Activated CD4-positive, alpha-beta T cell treated with anti-CD3 and anti-CD28 coated beads for 24 hours (primary cell): ENCODE measurements around the gene SCN3B.
A peak's percentile ranks its signal among the peaks of the same experiment; 100 is the strongest.
"Not testable (repeated sequence)": the region's sequence is repeated elsewhere in the genome, so short reads cannot be mapped to it uniquely, and the experiment has no call there.

ENCODE experiments used
- DNase-seq, 2 donors: peaks; one replicate each; pipeline ENCODE4 v3.0.0-alpha.2; 2020; ENCODE audit warnings: low read depth in 2 of 2

Gene SCN3B, protein sequence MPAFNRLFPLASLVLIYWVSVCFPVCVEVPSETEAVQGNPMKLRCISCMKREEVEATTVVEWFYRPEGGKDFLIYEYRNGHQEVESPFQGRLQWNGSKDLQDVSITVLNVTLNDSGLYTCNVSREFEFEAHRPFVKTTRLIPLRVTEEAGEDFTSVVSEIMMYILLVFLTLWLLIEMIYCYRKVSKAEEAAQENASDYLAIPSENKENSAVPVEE

DNA sequence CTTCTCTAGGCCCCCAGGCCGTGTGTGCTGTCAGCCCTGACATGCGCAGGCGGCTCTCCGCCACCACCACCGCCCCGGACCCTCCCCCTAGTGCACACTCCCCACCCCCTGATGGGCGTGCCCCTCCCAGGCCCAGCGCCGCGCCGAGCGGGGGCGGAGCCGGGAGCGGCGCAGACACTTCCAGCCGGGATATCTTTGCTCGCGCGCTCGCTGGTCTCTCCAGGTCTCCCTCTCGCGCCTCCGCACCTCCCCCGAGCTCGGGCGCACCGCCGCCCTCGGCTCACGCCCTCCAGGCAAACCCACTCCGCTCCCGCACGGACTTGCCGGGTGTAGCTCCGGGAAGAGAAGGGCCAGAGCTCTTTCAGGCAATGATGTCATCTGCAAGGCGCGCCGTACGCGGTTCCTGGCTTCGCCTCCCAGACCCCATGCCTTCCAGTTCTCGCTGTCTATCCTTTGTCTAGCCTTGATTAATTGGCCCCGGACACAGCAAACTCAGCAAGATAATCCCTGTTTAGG is at the start of gene SCN3B:
TSS of gene SCN3B (minus strand) at position 59 of the 516 bp plus-strand sequence. CDS start 823 bp downstream, outside the sequence.
- DNase-seq, result peak in 1 of 2 donors; percentile 22

DNA sequence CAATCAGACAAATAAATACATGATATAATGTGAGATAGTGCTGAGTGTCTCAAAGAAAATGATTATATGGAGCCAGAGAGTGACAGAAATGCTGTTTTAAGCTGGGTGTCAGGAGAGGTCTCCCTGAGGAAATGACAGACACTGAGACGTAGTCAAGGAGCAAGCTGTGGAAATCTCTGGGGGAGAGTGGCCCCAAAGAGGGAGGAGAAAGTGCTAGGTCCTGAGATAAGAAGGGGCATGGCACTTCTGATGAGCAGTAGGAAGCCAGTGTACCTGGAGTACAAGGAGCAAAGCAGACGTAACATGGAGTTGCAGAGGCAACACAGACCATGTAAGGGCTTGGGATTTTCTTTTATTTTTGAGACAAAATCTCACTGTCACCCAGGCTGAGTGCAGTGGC is 48.3 kb upstream of the SCN3B start:
- DNase-seq, result no peak

DNA sequence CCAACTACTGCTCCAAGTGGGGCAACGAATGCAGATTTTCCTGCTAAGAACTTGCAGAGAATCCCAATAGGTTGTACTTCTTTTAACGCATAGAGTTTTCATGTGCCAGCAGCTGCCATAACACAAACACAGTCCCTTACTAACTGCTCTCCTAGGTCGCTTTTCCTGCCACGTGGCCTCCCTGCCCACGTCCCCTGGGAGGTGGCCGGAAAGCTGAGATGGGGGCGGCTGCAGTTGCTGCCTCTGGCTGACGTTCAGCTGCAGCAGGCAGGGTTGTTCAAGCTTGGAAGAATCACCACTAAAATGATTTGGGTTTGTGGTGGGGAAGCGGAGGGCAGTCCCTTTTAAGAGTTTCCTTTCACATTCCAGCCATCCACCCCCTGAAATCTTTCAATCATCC is 47.7 kb upstream of the SCN3B start:
- DNase-seq, result no peak

DNA sequence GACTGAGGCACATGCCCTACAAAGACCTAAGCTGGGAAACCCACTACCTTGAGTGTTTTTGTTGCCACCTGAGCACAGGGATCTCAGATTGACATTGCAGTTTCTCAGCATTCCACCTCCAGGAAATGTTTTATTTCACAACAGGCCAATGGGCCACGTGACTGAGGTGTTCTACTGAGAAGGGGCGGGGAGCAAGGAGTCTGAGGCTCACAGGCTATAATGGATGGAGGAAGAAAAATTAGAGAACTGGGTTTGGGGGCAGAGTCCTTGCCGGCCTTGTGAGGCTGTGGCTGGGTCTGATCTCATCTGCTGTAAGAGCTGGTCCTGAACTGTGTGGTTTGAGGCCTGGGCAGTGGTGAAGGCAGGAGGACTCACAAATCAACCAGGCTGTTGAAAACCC is 46.3 kb upstream of the SCN3B start:
- DNase-seq, result no peak

DNA sequence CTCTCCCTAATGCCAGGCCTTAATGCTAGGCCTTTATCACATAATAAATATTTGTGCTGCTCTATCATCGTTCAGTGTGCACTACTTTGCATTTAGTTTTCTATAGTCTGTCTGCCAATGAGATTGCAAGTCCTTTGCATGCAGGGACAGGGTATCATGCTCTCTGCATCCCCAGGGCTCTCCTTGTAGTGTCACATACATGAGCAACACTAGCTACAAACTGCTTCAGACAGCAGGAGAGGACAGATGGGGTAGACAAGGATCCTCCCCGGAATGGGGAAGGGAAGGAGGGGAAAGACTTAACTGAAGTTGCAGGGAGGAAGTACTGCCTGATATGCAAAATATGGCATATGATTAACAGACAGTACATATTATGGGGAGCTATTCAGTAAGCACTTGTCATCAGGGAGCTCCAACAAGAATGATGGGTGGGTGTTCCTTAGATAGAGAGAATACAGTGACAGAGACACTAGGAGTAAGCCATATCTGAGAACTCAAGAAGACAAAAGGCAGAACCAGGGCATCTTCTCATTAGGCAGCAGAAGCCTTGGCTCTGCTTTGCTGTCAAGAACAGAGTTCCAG is 44.2 kb upstream of the SCN3B start:
- no peak for DNase-seq

DNA sequence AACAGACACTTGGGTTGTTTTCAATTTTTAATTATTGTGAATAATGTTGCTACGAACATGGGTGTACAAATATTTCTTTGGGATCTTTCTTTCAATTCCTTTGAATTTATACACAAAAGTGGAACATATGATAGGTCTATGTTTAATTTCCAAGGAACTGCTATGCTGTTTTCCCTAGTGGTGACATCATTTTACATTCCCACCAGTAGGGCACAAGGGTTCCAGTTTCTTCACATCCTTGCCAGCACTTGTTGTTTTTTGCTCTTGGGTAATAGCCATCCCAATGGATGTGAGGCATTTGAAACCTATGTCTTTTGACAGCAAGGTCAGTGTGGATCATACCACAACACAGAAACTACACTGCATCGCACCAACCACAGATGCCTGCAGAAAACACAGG is 41.8 kb upstream of the SCN3B start:
- no peak for DNase-seq

DNA sequence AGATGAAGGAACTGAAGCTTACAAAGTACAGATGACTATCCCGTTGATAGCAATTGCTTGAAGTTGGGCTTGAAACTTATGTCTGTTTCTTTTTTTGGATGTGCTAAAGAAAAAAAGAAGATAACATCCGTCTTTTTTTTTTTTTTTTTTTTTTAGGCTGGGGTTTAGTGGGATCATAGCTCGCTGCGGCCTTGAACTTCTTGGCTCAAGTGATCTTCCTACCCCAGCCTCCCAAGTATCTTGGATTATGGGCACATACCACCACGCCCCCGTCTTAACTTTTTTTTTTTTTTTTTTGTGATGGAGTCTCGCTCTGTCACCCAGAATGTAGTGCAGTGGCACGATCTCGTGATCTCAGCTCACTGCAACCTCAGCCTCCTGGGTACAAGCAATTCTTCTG is 40.8 kb upstream of the SCN3B start:
- no peak for DNase-seq

DNA sequence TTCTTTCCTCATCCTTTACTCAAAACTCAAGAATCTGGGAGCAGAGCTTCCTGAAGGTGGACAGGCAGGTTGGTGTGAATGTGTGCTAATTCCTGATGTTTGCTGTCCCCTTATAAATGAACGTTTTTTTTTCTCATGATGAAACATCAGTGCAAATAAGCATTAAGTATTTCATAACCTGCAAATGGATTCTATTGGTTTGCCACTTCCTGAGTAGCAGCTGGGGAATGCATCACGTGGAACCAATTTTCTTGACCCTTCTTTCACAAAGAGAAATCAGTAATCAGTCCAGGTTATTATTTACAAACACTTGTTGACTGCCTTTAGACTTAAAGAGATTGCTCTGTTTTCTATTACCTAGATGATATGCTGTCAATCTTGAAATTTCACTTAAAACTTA is 40.1 kb upstream of the SCN3B start:
- no peak for DNase-seq

DNA sequence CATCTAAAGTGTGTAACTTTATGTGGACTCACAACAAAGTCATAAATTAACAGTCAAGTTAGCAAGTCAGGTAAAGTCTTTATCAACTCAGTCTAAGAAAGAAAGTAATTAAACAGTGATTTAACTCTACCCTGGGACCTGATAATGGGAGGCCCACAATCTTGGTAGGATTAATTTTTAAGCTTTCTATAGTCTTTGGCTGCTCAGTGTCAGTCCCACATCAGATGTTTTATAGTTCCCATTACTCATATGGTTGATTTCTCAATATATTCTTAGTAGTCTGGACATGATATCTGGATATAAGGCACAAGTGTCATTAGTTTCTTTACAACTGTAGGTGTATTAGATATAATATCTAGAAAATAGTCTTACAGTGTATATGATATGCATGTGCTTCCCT is 38.5 kb upstream of the SCN3B start:
- DNase-seq, result no peak

DNA sequence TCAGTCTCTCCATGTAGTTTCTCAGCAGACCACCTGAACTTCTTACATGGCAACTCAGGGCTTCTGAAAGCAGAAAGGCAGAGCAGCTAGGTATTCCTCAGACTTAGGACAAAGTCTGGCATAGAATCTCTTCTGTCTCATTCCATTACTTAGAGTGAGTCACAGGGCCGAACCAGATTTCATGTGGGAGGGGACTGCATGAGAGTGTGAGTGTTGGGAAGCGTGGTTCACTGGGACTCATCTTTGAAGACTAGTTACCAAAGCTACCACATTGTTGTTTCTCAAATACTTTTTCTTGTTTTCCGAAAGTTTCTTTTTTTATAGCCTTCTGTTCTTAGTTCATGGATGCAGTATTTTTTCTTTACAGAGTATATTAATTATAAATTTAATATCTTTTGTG is 36.1 kb upstream of the SCN3B start:
- no peak for DNase-seq

DNA sequence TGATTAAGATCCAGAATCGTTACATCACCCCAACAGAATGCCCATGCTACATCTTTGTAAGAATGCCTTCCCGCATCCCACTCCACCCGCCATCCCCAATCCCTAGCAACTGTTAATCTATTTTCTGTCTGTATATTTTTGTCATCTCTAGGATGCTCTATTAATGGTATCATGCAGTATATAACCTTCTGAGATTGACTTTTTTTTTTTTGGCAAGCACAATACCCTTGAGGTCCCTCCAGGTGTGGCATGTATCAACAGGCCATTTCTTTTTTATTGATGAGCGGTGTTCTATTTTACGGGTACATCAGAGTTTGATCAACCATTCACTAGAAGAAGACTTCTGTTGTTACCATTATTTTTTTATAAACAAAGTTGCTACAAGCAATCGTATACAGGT is 30.2 kb upstream of the SCN3B start:
- DNase-seq, result no peak

DNA sequence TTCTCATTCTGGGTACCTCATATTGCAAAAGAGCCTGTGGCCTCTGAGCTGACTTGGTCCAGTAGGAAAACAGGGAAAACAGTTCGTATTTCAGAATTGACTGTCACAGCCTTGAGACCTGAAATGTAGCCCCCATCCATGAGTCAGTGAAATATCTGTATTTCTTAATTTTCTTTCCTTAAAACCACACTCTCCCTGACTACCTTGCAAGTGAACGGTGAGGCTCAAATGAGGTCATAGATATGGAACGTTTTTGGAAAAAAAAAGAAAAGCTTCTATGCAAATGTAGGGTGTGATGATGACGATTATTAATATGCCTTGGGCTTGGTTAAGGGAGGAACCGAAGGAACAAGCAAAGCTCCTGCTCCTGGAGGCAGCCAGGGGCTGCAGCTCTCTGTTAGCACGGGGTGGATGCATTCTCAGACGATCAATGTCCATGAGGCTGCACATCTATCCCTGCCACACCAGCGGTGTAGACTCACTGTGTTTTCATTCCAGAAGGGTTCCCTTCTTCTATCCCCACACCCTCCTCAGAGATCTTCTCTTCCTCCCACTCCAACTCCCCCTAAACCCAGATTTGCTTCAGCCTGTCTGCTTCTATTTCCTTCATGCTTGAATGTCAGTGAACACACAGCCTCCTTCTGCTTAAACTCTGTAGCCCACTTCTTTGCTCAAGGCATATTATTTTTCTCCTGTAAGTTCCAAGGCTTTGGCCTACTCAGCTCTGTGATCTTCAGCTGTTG is 29.2 kb upstream of the SCN3B start:
- no peak for DNase-seq

DNA sequence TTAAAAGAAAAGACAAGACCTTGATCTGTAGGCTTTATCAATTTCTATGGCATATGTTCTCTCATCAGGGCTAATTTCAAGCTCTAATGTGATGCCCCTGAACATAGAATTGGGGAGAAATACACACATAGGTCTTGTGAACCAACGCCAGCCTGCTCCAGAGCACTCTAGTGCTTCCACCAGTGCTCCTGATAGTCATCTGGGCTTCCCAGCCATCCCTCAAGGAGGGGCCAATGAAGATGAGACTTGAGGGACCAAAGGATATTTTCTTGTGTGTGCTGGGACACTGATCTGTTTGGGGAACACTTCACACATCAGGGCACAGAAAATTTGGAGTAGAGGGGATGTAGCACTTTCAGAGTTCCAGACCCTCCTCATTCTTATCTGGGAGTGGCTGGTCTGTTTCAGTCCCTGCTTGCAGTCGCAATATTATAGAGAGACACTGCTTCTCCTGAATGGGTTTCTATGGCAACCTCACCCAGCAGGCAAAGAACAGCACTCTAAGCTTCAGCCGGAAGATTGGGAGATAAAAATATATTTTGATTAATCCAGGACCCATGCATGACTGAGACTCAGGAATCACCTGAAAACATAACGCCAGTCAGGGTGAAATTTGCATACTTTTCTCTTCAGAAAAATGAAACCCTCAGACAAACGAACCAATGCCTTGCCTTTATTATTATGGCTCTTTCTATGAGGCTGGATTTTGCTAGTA is 28.4 kb upstream of the SCN3B start:
- DNase-seq, result no peak

DNA sequence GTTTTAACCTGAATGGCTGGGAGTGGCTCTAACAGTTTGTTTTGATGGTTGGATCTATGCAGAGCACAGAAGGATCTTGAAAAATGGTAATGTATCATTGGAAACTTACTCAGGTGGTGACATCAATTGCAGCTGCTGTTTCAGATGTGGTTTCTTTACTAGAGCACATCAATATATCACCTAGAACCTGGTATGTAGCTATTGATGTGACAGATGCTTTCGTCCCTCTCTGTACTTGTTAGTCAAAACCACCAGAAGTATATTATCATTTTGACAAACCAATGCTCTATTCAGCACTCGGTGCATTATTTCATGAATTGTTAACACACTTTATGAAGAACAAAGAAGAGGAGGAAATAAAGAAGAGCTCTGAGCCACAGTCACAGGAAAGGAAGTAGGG is 26.6 kb upstream of the SCN3B start:
- no peak for DNase-seq

DNA sequence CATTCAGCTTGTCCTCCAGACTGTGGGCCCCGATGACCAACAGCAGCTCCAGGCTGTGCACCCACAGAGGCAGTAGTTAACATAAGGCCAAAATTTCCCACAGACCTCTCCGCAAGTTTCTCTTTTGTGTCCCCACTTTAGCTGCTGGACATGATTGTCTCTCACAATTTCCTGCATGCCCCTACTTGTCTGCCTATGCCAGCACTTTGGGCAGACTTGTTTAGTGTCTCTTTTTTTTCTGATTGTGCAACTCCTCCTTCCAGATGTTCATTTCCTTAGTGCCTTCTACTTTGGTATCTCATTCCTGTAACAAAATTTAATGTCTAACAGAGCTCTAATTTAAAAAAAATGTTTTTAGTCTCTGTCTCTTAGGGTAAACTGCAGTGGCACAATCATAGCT is 23.8 kb upstream of the SCN3B start:
- no peak for DNase-seq

DNA sequence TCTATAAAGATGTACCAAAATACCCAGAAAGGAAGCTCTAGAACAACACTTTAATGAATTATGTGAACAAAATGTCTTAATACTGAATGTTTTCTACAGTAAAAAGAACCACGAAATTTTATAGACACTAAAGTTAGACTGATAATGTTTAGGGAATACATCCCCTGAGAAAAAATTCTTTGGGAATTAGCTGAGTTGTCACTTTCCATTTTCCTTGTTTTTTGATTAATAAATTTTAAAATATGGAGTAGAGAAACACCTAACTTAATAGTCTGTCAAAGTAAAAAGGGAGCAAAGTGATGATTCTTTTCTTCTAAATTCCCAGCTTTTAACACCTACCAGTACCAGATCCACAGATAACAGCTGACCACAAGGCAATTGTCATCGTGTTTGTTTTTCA is 23.1 kb upstream of the SCN3B start:
- DNase-seq, result no peak

DNA sequence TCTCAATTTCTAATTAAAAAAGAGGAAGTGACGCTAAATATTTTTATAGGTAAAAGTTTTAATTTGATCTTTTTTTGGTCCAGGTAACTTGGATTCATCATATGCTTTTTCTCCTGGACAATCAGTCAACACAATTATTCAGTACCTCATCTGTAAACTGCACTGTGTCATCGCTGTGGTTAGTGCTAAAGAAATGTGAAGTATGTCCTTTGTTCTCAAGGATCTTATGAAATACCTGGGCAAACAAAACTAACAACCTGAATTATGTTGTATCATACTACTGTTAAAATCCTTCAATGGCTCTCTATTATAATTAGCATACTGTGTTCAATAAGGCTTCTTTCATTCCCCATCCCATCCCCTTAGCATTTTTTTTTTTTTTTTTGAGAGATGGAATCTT is 19.9 kb upstream of the SCN3B start:
- no peak for DNase-seq

DNA sequence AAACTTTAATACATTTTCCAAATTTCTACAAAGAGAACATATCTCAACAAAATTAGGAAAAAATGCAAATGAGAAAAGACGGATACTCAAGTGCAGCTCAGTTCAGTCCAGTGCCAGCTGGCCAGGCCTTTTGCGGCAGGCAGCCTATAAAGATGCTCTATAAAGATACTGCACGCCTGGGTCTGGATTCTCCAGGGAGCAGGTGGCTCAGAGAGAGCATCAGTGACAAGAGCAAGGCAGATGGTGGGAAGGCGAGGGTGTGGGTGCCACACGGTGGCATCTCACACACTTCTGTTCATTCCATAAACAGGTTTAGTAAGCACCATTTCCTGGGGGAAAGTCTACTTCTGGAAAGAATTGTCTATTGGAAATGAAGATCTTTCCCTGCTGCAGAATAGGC is 18.1 kb upstream of the SCN3B start:
- DNase-seq, result no peak

DNA sequence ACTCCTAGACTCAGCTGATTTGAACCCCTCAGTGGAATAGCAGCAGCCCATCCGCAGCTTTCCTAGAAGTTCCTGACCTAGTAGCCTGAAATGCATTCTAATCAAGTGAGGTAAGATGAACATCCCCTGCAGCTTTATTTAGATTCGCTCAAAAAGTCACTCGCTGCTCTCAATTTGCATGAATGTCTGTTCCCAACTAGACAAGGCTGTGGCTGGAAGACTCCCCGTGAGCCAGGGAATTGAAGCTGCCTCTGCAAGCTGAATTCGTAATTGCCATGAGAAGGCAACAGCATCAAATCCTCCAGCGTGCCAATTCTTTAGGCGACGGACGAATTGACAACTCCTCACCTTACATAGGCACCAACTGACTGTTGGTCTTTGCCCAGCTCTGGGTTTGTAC is 17.1 kb upstream of the SCN3B start:
- no peak for DNase-seq

DNA sequence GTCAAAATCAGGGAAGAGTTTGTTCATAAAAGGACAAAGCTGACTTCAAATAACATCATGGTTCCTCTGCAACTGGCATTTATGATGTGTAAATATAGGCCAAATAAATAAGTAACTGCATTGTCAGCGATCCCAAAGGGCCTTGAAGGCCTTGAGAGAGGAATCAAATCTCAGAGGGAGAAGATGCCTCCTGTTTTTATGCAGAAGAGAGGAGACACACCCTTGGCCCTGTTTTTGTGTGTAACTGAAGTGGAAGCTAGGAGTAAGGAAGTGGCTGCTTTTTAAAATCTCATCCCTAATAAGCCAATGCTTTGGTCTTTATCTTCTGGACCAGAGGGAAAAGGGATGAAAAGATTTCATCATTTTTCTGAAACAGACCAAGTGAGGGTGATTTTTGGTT is 15.7 kb upstream of the SCN3B start:
- DNase-seq, result no peak

DNA sequence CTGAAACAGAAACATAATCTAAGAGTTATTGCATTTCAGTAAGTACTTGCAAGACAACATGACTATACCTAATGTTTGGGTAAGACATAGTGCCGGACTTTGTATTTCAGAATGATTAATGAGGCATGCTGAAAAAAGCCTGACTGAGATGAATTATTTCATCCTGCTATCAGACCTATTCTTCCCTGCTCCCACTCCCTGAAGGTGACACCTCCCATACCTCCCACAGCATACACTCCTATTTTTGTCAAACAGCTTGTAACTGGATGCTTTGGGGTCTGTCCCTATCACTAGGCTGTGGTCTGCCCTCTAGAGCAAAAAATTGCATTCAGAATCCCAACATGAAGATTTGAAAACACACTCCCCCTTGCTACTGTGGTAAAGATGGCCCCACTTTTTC is 10.9 kb upstream of the SCN3B start:
- no peak for DNase-seq

DNA sequence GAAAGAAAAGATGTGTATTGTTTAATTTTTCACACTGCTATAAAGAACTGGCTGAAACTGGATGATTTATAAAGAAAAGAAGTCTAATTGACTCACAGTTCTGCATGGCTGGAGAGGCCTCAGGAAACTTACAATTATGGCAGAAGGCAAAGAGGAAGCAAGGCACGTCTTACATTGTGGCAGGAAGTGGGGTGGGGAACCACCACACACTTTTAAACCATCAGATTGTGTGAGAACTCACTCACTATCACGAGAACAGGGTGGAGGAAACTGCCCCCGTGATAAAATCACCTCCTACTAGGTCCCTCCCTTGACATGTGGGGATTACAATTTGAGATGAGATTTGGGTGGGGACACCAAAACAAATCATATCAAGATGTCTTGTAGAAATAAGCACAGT is 5.5 kb upstream of the SCN3B start:
- DNase-seq, result not testable (repeated sequence)

DNA sequence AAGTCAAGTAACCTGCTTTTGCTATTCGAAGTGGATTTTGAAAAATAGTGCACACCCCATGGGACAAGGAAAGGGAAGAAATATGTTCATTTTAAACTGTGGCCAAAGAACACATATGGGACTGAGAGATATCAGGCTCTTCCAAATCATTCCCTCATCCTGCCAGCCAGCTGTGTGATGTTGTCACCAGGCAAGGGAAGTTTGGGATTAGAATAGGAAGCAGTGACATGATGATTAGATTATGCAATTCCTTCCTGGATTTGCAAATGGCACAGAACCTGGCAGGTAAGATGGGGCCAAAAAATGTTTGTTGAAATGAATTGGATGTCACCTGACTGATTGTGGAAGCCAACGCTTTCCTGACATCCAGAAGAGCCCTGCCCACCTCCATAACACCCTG is 4.9 kb upstream of the SCN3B start:
- no peak for DNase-seq
